ENCODE data around the gene PTGER2. TPM values are rescaled to one million over a fixed set of nuclear protein-coding genes. Genes with fewer than 3 reads are reported as not detected.

Gene PTGER2
- polyA plus RNA-seq, 3 donors = 51.5 to 90.4 (median 72.8) TPM

DNA sequence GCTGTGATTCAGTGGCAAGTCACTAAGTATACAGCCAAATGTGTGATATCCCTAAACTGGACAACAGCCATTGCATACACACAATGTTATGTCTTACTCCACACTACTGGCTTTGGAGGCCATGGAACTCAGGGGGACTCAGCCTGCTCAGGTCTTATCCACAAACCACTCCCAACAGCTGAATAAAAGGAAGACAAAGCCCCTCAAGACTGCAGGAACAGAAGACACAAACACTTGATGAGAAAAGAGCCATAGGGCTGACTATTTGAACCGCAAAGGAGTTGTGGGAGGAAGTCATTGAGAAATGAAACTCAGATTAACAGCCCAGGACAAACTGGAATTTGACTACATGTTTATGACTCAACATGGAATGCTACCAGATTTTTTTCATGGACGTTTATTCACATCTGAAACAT, 40.9 kb downstream of the PTGER2 start:
- H3K9me3 Mint-ChIP-seq = peaks cover 0 to 5% (median 0%) of the 10 kb centered on the region in 7 donors
- DNase-seq = peak in 2 of 3 donors; percentile 48 to 67
- TF ChIP-seq, protein P1, sequence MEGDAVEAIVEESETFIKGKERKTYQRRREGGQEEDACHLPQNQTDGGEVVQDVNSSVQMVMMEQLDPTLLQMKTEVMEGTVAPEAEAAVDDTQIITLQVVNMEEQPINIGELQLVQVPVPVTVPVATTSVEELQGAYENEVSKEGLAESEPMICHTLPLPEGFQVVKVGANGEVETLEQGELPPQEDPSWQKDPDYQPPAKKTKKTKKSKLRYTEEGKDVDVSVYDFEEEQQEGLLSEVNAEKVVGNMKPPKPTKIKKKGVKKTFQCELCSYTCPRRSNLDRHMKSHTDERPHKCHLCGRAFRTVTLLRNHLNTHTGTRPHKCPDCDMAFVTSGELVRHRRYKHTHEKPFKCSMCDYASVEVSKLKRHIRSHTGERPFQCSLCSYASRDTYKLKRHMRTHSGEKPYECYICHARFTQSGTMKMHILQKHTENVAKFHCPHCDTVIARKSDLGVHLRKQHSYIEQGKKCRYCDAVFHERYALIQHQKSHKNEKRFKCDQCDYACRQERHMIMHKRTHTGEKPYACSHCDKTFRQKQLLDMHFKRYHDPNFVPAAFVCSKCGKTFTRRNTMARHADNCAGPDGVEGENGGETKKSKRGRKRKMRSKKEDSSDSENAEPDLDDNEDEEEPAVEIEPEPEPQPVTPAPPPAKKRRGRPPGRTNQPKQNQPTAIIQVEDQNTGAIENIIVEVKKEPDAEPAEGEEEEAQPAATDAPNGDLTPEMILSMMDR (IDR thresholded peaks at IDR 0.05) = no peak
- H2AFZ ChIP-seq (ENCODE audit: insufficient read depth, low read depth, low read length, poor library complexity, severe bottlenecking) = no peak overlapping the region
- H3K36me3 Mint-ChIP-seq = no peaks in the 10 kb centered on the region
- H3K27ac Mint-ChIP-seq = peak overlapping the region in 2 of 7 donors; percentile 26 to 61
- H3K36me3 ChIP-seq (replicated peaks in 1 of 2; ENCODE audit: control insufficient read depth in 1 of 2, insufficient read depth in 2 of 2, low read length in 2 of 2) = no peaks in the 10 kb centered on the region
- peaks cover 74 to 85% (median 84%) of the 10 kb centered on the region in 3 donors for H3K27me3 Mint-ChIP-seq (ENCODE audit: low read depth in 3 of 3)
- peak overlapping the region; percentile 3 for H3K4me2 ChIP-seq (replicated peaks; ENCODE audit: extremely low read depth, low read length, poor library complexity, severe bottlenecking)
- peaks cover 86 to 95% of the 10 kb centered on the region in 2 donors for H3K27me3 ChIP-seq (ENCODE audit: control insufficient read depth in 2 of 2, insufficient read depth in 2 of 2, low read length in 2 of 2)
- H3K27ac ChIP-seq (ENCODE audit: low read depth in 1 of 2, low read length in 2 of 2) = no peak overlapping the region
- H3K4me3 ChIP-seq (replicated peaks in 1 of 3; ENCODE audit: low read depth in 2 of 3, low read length in 3 of 3) = no peak overlapping the region
- H3K4me1 Mint-ChIP-seq = peaks cover 14% of the 10 kb centered on the region
- no CpG with 5 or more reads among the region's 2 CpGs for WGBS (ENCODE audit: insufficient coverage)
- no peaks in the 10 kb centered on the region for H3K9me3 ChIP-seq (replicated peaks in 1 of 2; ENCODE audit: control insufficient read depth in 1 of 2, insufficient read depth in 1 of 2, low read length in 2 of 2)
- no peaks in the 10 kb centered on the region for H4K20me1 ChIP-seq (ENCODE audit: insufficient read depth, low read length)
- intact Hi-C loops (cut with micrococcal nuclease) = loop anchor here in 1 of 2 donors (10.0 kb wide), 1 partner anchor 50 kb away; no protein-coding TSS in a partner anchor
- no peaks in the 10 kb centered on the region for H3K79me2 ChIP-seq (ENCODE audit: insufficient read depth, low read length)
- peaks cover 8 to 12% of the 10 kb centered on the region in 2 donors for H3K4me1 ChIP-seq (ENCODE audit: control insufficient read depth in 1 of 2, insufficient read depth in 2 of 2, low read length in 2 of 2)
- no peak overlapping the region for H3K9ac ChIP-seq (ENCODE audit: insufficient read depth, low read length, poor library complexity, severe bottlenecking)
- peak overlapping the region in 1 of 2 donors; percentile 75 for H3K4me3 Mint-ChIP-seq

DNA sequence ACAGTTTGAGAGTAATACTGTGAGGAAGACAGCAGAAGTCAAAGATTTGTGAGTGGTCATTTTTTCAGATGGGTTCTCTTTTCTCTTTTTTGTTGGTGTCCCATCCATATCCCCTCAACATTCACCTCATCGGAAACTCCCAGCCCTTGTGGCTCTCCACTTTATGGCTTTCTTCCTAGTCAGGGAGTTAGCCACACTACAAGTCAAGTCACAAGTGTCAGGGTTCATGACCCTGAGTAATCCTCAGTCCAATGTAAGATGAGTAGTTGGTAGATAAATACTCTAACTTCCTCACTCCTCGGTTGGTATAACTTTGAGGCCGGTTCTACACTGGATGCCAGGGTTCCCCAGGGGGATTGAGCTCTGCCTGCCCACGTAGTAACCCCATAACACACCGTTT, 41.4 kb downstream of the PTGER2 start:
- Mint-ChIP-seq H3K27me3 (ENCODE audit: low read depth in 3 of 3) (peaks cover 73 to 83% (median 82%) of the 10 kb centered on the region in 3 donors), H3K36me3 (no peaks in the 10 kb centered on the region), H3K4me1 (peaks cover 14% of the 10 kb centered on the region), H3K9me3 (peaks cover 0 to 5% (median 0%) of the 10 kb centered on the region in 7 donors), H3K4me3 (peak overlapping the region in 1 of 2 donors; percentile 75), H3K27ac (peak overlapping the region in 1 of 7 donors; percentile 5)
- no peaks in the 10 kb centered on the region for H3K36me3 ChIP-seq (replicated peaks in 1 of 2; ENCODE audit: control insufficient read depth in 1 of 2, insufficient read depth in 2 of 2, low read length in 2 of 2)
- no peaks in the 10 kb centered on the region for H3K9me3 ChIP-seq (replicated peaks in 1 of 2; ENCODE audit: control insufficient read depth in 1 of 2, insufficient read depth in 1 of 2, low read length in 2 of 2)
- no peaks in the 10 kb centered on the region for H3K79me2 ChIP-seq (ENCODE audit: insufficient read depth, low read length)
- peak overlapping the region; percentile 3 for H3K4me2 ChIP-seq (replicated peaks; ENCODE audit: extremely low read depth, low read length, poor library complexity, severe bottlenecking)
- H3K27ac ChIP-seq (ENCODE audit: low read depth in 1 of 2, low read length in 2 of 2) = no peak overlapping the region
- no peak overlapping the region for H3K9ac ChIP-seq (ENCODE audit: insufficient read depth, low read length, poor library complexity, severe bottlenecking)
- H3K4me3 ChIP-seq (replicated peaks in 1 of 3; ENCODE audit: low read depth in 2 of 3, low read length in 3 of 3) = no peak overlapping the region
- WGBS (ENCODE audit: insufficient coverage) = 59% methylated on average over 3 of the region's 5 CpGs
- no peaks in the 10 kb centered on the region for H4K20me1 ChIP-seq (ENCODE audit: insufficient read depth, low read length)
- H3K27me3 ChIP-seq (ENCODE audit: control insufficient read depth in 2 of 2, insufficient read depth in 2 of 2, low read length in 2 of 2) = peaks cover 85 to 95% of the 10 kb centered on the region in 2 donors
- intact Hi-C loops (cut with micrococcal nuclease) = loop anchor here in 1 of 2 donors (10.0 kb wide), 1 partner anchor 51 kb away; no protein-coding TSS in a partner anchor
- TF ChIP-seq, protein P1 (IDR thresholded peaks at IDR 0.05) = no peak
- DNase-seq = peak in 1 of 3 donors; percentile 59
- H3K4me1 ChIP-seq (ENCODE audit: control insufficient read depth in 1 of 2, insufficient read depth in 2 of 2, low read length in 2 of 2) = peaks cover 8 to 12% of the 10 kb centered on the region in 2 donors
- H2AFZ ChIP-seq (ENCODE audit: insufficient read depth, low read depth, low read length, poor library complexity, severe bottlenecking) = no peak overlapping the region
